HG03064 (cell line): Measurements from ENCODE around the gene SND1.
A peak's percentile ranks its signal among the peaks of the same experiment; 100 is the strongest.

ENCODE experiments used
- ATAC-seq: cut with Tn5 transposase; IDR thresholded peaks from one replicate; pipeline ENCODE4 v1.9.1; 2021; ENCODE audit warnings: low read depth; ENCODE audit not compliant: unreplicated experiment

The SND1 gene

GRCh38 chr7:127682140-127682539 is 30.1 kb downstream of the SND1 start:
- ATAC-seq: no peak

GRCh38 chr7:127683776-127684681 is 32.0 kb downstream of the SND1 start:
- peak; percentile 80 for ATAC-seq

GRCh38 chr7:127689194-127689772 is 37.3 kb downstream of the SND1 start:
- ATAC-seq: no peak

- no peak for ATAC-seq
Observed at GRCh38 chr7:127690337-127690736, 38.3 kb downstream of the SND1 start.

GRCh38 chr7:127690806-127691205 is 38.8 kb downstream of the SND1 start:
- ATAC-seq: no peak

GRCh38 chr7:127692200-127692599 is 40.2 kb downstream of the SND1 start:
- no peak for ATAC-seq

- no peak for ATAC-seq
Observed at GRCh38 chr7:127699853-127700252, 47.9 kb downstream of the SND1 start.

GRCh38 chr7:127702052-127702652 is 50.2 kb downstream of the SND1 start:
- ATAC-seq: no peak

GRCh38 chr7:127702938-127703337 is 50.9 kb downstream of the SND1 start:
- ATAC-seq: no peak

- no peak for ATAC-seq
Observed at GRCh38 chr7:127704211-127704610, 52.2 kb downstream of the SND1 start.

GRCh38 chr7:127705461-127705959 is 53.5 kb downstream of the SND1 start:
- ATAC-seq: no peak

GRCh38 chr7:127706766-127707165 is 54.8 kb downstream of the SND1 start:
- no peak for ATAC-seq

GRCh38 chr7:127708201-127708600 is 56.2 kb downstream of the SND1 start:
- no peak for ATAC-seq

- no peak for ATAC-seq
Observed at GRCh38 chr7:127708788-127709187, 56.8 kb downstream of the SND1 start.

- ATAC-seq: no peak
Observed at GRCh38 chr7:127710635-127711034, 58.6 kb downstream of the SND1 start.

- no peak for ATAC-seq
Observed at GRCh38 chr7:127711872-127712271, 59.9 kb downstream of the SND1 start.

GRCh38 chr7:127713006-127713405 is 61.0 kb downstream of the SND1 start:
- no peak for ATAC-seq

GRCh38 chr7:127713758-127714157 is 61.8 kb downstream of the SND1 start:
- no peak for ATAC-seq

- no peak for ATAC-seq
Observed at GRCh38 chr7:127715272-127715671, 63.3 kb downstream of the SND1 start.

- ATAC-seq: no peak
Observed at GRCh38 chr7:127715901-127716300, 63.9 kb downstream of the SND1 start.

- no peak for ATAC-seq
Observed at GRCh38 chr7:127717502-127718339, 65.7 kb downstream of the SND1 start.
